Endothelial cell of umbilical vein (primary cell): Measurements from ENCODE around the gene NIN.

Source experiments
- CTCF ChIP-seq, 2 donors: IDR thresholded peaks; 1 replicate in 1 of 2; 2 replicates in 1 of 2; pipeline ENCODE4 v1.5.1; 2011; ENCODE audit warnings: low read length in 2 of 2, mild to moderate bottlenecking in 2 of 2, moderate library complexity in 2 of 2, control low read depth in 1 of 2, inconsistent platforms in 1 of 2, low read depth in 1 of 2; ENCODE audit not compliant: insufficient read depth in 1 of 2; ENCODE audit errors: extremely low read depth in 1 of 2
- EZH2 ChIP-seq: IDR thresholded peaks from 2 replicates; pipeline ENCODE4 v1.6.1; 2012; ENCODE audit warnings: borderline replicate concordance, low read depth, mild to moderate bottlenecking, moderate library complexity, low read length, inconsistent platforms; ENCODE audit not compliant: severe bottlenecking
- FOS ChIP-seq: IDR thresholded peaks from 2 replicates; pipeline ENCODE4 v1.6.1; 2011; ENCODE audit warnings: mild to moderate bottlenecking, low read length, moderate library complexity, borderline replicate concordance; ENCODE audit not compliant: insufficient read depth
- JUN ChIP-seq: IDR thresholded peaks from 2 replicates; pipeline ENCODE4 v1.6.1; 2011; ENCODE audit warnings: borderline replicate concordance, low read depth; ENCODE audit not compliant: insufficient read length, insufficient read depth
- MAX ChIP-seq: IDR thresholded peaks from 2 replicates; pipeline ENCODE4 v1.6.1; 2011; ENCODE audit not compliant: insufficient read depth, insufficient read length
- MYC ChIP-seq: IDR thresholded peaks from one replicate; pipeline ENCODE4 v1.6.1; 2011; ENCODE audit warnings: mild to moderate bottlenecking, low read depth, low read length
- POLR2A ChIP-seq: IDR thresholded peaks from 2 replicates; pipeline ENCODE4 v1.6.1; 2012; ENCODE audit warnings: low read depth, mild to moderate bottlenecking, control low read depth, low read length
- POLR2AphosphoS5 ChIP-seq: IDR thresholded peaks from 2 replicates; pipeline ENCODE4 v1.6.1; 2012; ENCODE audit warnings: low read depth, mild to moderate bottlenecking, control low read depth, low read length, moderate library complexity; ENCODE audit not compliant: insufficient read depth

- TF ChIP-seq CTCF (IDR thresholded peaks at IDR 0.05; ENCODE audit: extremely low read depth in 1 of 2, insufficient read depth in 1 of 2, low read depth in 1 of 2, low read length in 2 of 2) (no peak), POLR2A (no peak), EZH2 (no peak), MYC (no peak), JUN (no peak), MAX (no peak), POLR2AphosphoS5 (no peak), FOS (no peak)
Measured at GRCh38 chr14:50772412-50772811, 58.5 kb downstream of the NIN start.
